ENCODE results near the gene AK3. TPM values are rescaled to one million over a fixed set of nuclear protein-coding genes. Genes with fewer than 3 reads are reported as not detected.

The AK3 gene
- total and polyA plus RNA-seq, 9 of the 15 experiments (the other 6 are each of a cell fraction or from before 2014, with no cell fraction given) = 12.2 to 78.6 (median 41.8) TPM

DNA sequence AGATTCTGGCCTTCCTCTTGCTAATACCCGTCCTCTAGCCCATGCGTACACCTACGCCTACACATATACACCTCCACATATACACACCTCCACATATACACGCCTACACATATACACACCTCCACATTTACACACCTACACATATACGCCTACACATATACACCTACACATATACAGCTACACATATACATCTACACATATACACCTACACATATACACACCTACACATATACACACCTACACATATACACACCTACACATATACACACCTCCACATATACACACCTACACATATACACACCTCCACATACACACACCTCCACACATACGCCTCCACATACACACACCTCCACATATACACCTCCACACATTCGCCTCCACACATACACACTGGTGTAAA, 27.2 kb downstream of the AK3 start:
- POLR2A ChIA-PET = no interaction called here
- Histone ChIP-seq H3K4me2 (ENCODE audit: insufficient read depth, low read length) (no peak overlapping the region), H3K79me2 (ENCODE audit: control insufficient read depth, insufficient read depth, low read length) (no peaks in the 10 kb centered on the region), H3K36me3 (ENCODE audit: control insufficient read depth, insufficient read depth, low read length) (peaks cover 83% of the 10 kb centered on the region), H3K9ac (ENCODE audit: insufficient read depth in 1 of 2, low read depth in 2 of 2, low read length in 2 of 2) (no peak overlapping the region), H3K4me1 (replicated peaks in 1 of 2; ENCODE audit: control insufficient read depth in 2 of 2, insufficient read depth in 2 of 2, low read length in 2 of 2) (no peaks in the 10 kb centered on the region), H3K27me3 (ENCODE audit: control insufficient read depth in 2 of 2, insufficient read depth in 2 of 2, low read length in 2 of 2) (no peaks in the 10 kb centered on the region), H3K4me3 (no peak overlapping the region), H3K9me1 (ENCODE audit: control insufficient read depth, insufficient read depth, low read length) (no peaks in the 10 kb centered on the region), H3K9me3 (replicated peaks; ENCODE audit: control insufficient read depth, insufficient read depth, low read depth, low read length) (no peaks in the 10 kb centered on the region; the same call in 1 of the 2 replicates), H2AFZ (ENCODE audit: low read depth, low read length) (no peak overlapping the region), H3K27ac (ENCODE audit: extremely low read depth, low read depth, low read length) (no peak overlapping the region), H4K20me1 (replicated peaks; ENCODE audit: control insufficient read depth, insufficient read depth, low read length) (no peaks in the 10 kb centered on the region)
- WGBS (ENCODE audit: insufficient coverage, low coverage, missing lambda C conversion rate) = 53% methylated on average over 5 of the region's 7 CpGs
- in situ Hi-C loops (cut with MboI) = no loop called here
- BruUV-seq (replicated peaks) = no TSS peak
- CTCF ChIA-PET (ENCODE audit: low intra/inter-chr PET ratio) = no interaction called here
- intact Hi-C loops (cut with micrococcal nuclease) = no loop called here
- FAIRE-seq (no peak), DNase-seq (ENCODE audit: extremely low read depth in 1 of 4, low spot score in 3 of 4) (peak in 1 of 4 experiments; percentile 9), ATAC-seq (no peak)
- no peak for TF ChIP-seq XRCC4 (IDR thresholded peaks at IDR 0.05; ENCODE audit: extremely low read depth, insufficient read depth, insufficient read length)
- TF ChIP-seq PHF8 (IDR thresholded peaks at IDR 0.05; ENCODE audit: borderline replicate concordance, low read length) = no peak
- TF ChIP-seq, protein P1, sequence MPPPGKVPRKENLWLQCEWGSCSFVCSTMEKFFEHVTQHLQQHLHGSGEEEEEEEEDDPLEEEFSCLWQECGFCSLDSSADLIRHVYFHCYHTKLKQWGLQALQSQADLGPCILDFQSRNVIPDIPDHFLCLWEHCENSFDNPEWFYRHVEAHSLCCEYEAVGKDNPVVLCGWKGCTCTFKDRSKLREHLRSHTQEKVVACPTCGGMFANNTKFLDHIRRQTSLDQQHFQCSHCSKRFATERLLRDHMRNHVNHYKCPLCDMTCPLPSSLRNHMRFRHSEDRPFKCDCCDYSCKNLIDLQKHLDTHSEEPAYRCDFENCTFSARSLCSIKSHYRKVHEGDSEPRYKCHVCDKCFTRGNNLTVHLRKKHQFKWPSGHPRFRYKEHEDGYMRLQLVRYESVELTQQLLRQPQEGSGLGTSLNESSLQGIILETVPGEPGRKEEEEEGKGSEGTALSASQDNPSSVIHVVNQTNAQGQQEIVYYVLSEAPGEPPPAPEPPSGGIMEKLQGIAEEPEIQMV (tag; conservative IDR thresholded peaks at IDR 0.05; ENCODE audit: low read depth) = no peak
- no peak for TF ChIP-seq ZKSCAN1 (IDR thresholded peaks at IDR 0.05; ENCODE audit: low read depth, low read length)
- no peak for TF ChIP-seq ZNF707 (CRISPR knock-in tag; conservative IDR thresholded peaks at IDR 0.05)
- no peak for TF ChIP-seq ZNF24 (IDR thresholded peaks at IDR 0.05)
- no peak for TF ChIP-seq SMAD2 (IDR thresholded peaks at IDR 0.05; ENCODE audit: low read depth, low read length)
- TF ChIP-seq RBM25 (IDR thresholded peaks at IDR 0.05; ENCODE audit: low read depth, low read length, severe bottlenecking) = no peak
- TF ChIP-seq, protein P2, sequence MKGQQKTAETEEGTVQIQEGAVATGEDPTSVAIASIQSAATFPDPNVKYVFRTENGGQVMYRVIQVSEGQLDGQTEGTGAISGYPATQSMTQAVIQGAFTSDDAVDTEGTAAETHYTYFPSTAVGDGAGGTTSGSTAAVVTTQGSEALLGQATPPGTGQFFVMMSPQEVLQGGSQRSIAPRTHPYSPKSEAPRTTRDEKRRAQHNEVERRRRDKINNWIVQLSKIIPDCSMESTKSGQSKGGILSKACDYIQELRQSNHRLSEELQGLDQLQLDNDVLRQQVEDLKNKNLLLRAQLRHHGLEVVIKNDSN (CRISPR knock-in tag; IDR thresholded peaks at IDR 0.05) = no peak

Measured in K562 (cell line).